SU-DHL-6 (cell line): Measurements from ENCODE around the gene GIPC3.

Experiments used
- CTCF ChIP-seq: fragments of 200-600 bp; sonication (generic); IDR thresholded peaks from one replicate; pipeline ENCODE4 v1.5.1; 2017; ENCODE audit warnings: antibody characterized with exemption, mild to moderate bottlenecking, low read length, moderate library complexity; ENCODE audit not compliant: insufficient read depth, poor library complexity, severe bottlenecking
- EZH2phosphoT487 ChIP-seq: fragments of 200-600 bp; sonication (generic), shearing (Covaris generic); conservative IDR thresholded peaks from 2 replicates; pipeline ENCODE4 v1.6.1; 2018; ENCODE audit warnings: mild to moderate bottlenecking, antibody characterized with exemption, low read length, moderate library complexity, mixed read lengths

- no peak for TF ChIP-seq CTCF
- no peak for TF ChIP-seq EZH2phosphoT487
These were observed 41.3 kb upstream of the GIPC3 start for GRCh38 chr19:3544058-3544376.
